Stimulated activated naive CD8-positive, alpha-beta T cell treated with anti-CD3 and anti-CD28 coated beads, Interleukin-15, amount 100 ng/mL, for 72 hours (primary cell): Measurements from ENCODE around the gene PRR3.

ENCODE experiments used
- ATAC-seq: fragments of 150-1000 bp; cut with Tn5 transposase; 2 replicates; pipeline ENCODE4 v1.10.0; 2021; ENCODE audit warnings: mild to moderate bottlenecking, moderate library complexity
- DNase-seq, 2 donors: peaks; one replicate each; pipeline ENCODE4 v3.0.0; 2021 to 2022
- H3K27ac Mint-ChIP-seq, 2 donors: one replicate each; pipeline ENCODE4 v1.8.0; 2022; ENCODE audit warnings: mild to moderate bottlenecking in 2 of 2, mixed read lengths in 2 of 2, moderate library complexity in 2 of 2
- H3K27me3 Mint-ChIP-seq: one replicate; pipeline ENCODE4 v1.8.0; 2022; ENCODE audit warnings: mixed read lengths
- H3K4me1 Mint-ChIP-seq: one replicate; pipeline ENCODE4 v1.8.0; 2022; ENCODE audit warnings: mild to moderate bottlenecking, mixed read lengths
- H3K4me3 Mint-ChIP-seq, 2 donors: one replicate each; pipeline ENCODE4 v1.8.0; 2022; ENCODE audit warnings: mild to moderate bottlenecking in 2 of 2, mixed read lengths in 2 of 2, moderate library complexity in 1 of 2
- H3K9me3 Mint-ChIP-seq, 2 donors: one replicate each; pipeline ENCODE4 v1.8.0; 2022; ENCODE audit warnings: mixed read lengths in 2 of 2

PRR3 gene

DNA sequence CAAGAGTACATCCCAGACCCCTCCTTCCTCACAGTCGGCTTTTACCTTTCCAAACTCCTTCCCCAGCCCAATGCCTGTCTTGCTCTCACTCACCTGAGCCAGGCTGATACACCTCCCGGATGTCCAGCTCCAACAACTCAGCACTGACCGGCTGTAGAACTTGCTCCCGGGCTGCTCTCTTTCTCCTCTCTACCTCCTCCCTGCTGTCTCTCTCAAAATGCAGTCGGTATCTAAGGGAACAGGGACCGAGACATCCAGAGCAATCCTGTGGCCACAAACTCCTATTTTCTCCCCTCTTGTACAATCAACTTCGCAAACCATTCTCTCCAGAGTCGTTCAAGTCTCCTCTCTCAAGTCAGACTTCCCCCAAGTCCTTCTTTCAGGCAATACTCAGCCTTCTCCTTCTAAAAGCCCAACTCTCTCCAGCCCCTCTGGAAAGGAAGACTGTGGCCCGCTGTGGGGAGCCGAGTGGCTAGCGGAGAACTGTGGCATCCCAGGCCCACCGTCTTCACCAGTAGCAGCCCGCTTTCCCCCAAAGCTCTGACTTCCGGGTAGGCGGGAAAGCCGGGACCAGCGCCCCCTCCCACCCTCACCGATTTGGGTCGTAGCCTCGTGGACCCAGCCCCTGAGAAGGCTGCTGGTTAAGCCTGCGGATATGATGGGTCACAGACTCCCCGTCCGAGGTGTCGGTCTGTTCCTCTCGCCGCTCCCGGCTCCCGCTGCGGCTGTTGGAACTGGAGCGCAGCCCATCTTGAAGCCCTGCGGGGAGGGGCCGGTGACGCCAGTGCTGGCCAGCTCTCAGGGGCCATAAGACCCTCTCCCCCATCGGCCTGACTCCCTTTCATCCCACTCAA, 1.9 kb upstream of the PRR3 start:
- H3K4me1 Mint-ChIP-seq: peaks cover 65% of the 10 kb centered on the region
- H3K9me3 Mint-ChIP-seq: no peaks in the 10 kb centered on the region
- peak overlapping the region; percentile 98 to 99 for H3K27ac Mint-ChIP-seq
- H3K4me3 Mint-ChIP-seq: peak overlapping the region; percentile 89 to 95
- ATAC-seq (no peak), DNase-seq (peak in 1 of 2 donors; percentile 16)
- H3K27me3 Mint-ChIP-seq: no peaks in the 10 kb centered on the region

DNA sequence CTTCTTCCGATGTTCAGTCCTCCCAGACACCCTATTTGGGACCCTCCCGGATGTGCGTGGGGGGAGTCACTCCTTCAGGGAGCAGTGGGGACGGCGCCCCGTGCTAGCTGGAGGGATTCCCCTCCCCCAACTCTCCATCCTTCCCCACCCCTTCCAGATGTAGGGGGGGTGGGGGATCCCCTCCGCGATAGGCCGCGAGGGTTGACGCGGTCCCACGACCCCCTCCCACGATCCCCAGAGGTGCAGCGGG, 1.4 kb upstream of the PRR3 start:
- Mint-ChIP-seq H3K27ac (peak overlapping the region; percentile 98 to 99), H3K4me1 (peaks cover 69% of the 10 kb centered on the region), H3K4me3 (peak overlapping the region; percentile 89 to 95), H3K9me3 (no peaks in the 10 kb centered on the region), H3K27me3 (no peaks in the 10 kb centered on the region)
- ATAC-seq: no peak
- no peak for DNase-seq

GRCh38 chr6:30556066-30556905, 809 bp upstream of the PRR3 start, which contains the start of gene GNL1:
TSS of gene GNL1 (minus strand) at chr6:30556489. CDS start at chr6:30556203, 286 bp downstream.
- peak within 1 kb of the TSS; percentile 89 to 95 for H3K4me3 Mint-ChIP-seq
- ATAC-seq (peak; percentile 92), DNase-seq (peak; percentile 99 to 100)
- peak within 1 kb of the TSS; percentile 98 to 99 for H3K27ac Mint-ChIP-seq
- no peaks in the 10 kb centered on the region for H3K9me3 Mint-ChIP-seq
- H3K27me3 Mint-ChIP-seq: no peaks in the 10 kb centered on the region
- peaks cover 69% of the 10 kb centered on the region for H3K4me1 Mint-ChIP-seq

- Mint-ChIP-seq H3K4me1 (peaks cover 68% of the 10 kb centered on the region), H3K27ac (peak overlapping the region; percentile 98 to 99), H3K4me3 (peak overlapping the region; percentile 89 to 95), H3K27me3 (no peaks in the 10 kb centered on the region), H3K9me3 (no peaks in the 10 kb centered on the region)
- DNase-seq: no peak
- ATAC-seq: peak; percentile 13
These were observed 537 bp downstream of the PRR3 start for GRCh38 chr6:30557683-30557981.

- H3K4me3 Mint-ChIP-seq: no peak overlapping the region
- no peaks in the 10 kb centered on the region for H3K9me3 Mint-ChIP-seq
- no peak for DNase-seq
- ATAC-seq: no peak
- no peak overlapping the region for H3K27ac Mint-ChIP-seq
- H3K27me3 Mint-ChIP-seq: no peaks in the 10 kb centered on the region
- H3K4me1 Mint-ChIP-seq: peaks cover 43% of the 10 kb centered on the region
These were observed 3.8 kb downstream of the PRR3 start for GRCh38 chr6:30560930-30561329.

DNA sequence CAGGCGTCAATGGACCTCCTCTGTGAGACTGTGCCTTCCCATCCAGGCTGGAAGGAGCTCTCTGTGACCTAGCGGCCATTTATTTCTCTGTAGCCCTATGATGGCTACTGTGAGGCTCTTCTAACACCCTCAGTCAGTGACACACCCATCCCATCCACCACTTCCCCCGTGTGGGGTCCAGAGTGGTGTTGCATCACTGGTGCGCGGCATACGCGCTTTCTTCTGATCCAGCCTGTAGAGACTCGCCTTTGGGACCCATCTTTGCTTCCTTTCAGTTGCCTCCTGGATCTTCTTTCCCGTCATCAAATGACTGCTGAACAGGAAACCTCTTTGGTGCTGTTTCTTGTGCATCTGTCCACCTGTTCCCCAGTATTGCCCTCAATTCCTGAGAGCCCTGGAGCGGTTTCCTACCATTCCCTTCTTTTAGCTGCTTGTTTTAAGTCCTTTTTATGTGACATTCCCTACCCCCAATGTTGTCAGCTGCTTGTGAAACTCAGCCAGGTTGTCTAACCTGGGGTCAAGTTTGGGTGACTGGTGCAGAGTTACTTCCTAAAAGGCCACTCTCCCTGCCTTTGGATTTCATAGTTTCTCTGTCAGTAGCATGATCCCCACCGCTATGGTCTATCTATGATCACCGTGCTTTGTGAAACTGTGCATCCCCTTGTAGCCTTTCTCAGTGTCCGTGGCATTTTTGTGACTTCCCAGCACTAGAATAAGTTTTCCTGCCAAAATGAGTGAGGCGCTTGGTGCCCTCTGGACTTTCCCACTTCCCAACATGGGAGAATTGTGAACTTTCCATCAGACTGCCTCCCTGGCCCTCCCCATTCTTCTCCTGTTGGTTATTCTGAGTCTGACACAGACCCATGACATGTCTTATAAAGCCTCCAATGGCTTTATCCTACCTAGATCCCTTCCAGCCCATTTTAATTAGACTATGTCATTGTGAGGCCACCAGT, 5.7 kb downstream of the PRR3 start:
- ATAC-seq (no peak), DNase-seq (no peak)
- H3K4me3 Mint-ChIP-seq: no peak overlapping the region
- no peak overlapping the region for H3K27ac Mint-ChIP-seq
- H3K4me1 Mint-ChIP-seq: peaks cover 43% of the 10 kb centered on the region
- no peaks in the 10 kb centered on the region for H3K9me3 Mint-ChIP-seq
- H3K27me3 Mint-ChIP-seq: no peaks in the 10 kb centered on the region

GRCh38 chr6:30564114-30564513, 7.0 kb downstream of the PRR3 start:
- DNase-seq (no peak), ATAC-seq (no peak)
- Mint-ChIP-seq H3K27me3 (no peaks in the 10 kb centered on the region), H3K4me3 (no peak overlapping the region), H3K4me1 (peaks cover 43% of the 10 kb centered on the region), H3K27ac (peak overlapping the region in 1 of 2 donors; percentile 15), H3K9me3 (no peaks in the 10 kb centered on the region)

DNA sequence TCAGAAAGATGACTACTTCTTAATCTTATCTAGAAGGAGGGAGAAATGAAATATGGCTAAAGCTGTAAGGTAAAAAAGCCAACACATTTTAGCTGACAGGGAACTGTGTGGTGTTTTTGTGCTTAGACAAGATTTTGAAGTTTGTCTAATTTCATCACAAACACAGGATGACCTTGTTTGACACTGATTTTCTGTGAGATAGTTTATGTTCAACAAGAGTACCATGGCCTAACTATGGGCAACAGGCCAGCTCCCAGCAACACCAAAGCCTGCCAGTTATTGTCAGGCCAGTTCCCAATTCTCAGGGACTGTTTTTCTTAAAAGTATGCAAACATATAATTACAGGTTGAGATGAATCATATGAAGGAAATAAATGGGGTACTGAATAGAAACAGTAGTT, 8.7 kb downstream of the PRR3 start:
- H3K27ac Mint-ChIP-seq: no peak overlapping the region
- H3K9me3 Mint-ChIP-seq: no peaks in the 10 kb centered on the region
- H3K27me3 Mint-ChIP-seq: no peaks in the 10 kb centered on the region
- ATAC-seq: no peak
- peaks cover 44% of the 10 kb centered on the region for H3K4me1 Mint-ChIP-seq
- no peak overlapping the region for H3K4me3 Mint-ChIP-seq
- DNase-seq: no peak

GRCh38 chr6:30568245-30568644, 11.2 kb downstream of the PRR3 start:
- Mint-ChIP-seq H3K4me3 (no peak overlapping the region), H3K27me3 (no peaks in the 10 kb centered on the region), H3K27ac (no peak overlapping the region), H3K9me3 (no peaks in the 10 kb centered on the region), H3K4me1 (peaks cover 57% of the 10 kb centered on the region)
- DNase-seq (peak; percentile 42 to 67), ATAC-seq (peak; percentile 76)

GRCh38 chr6:30570263-30570662, 13.2 kb downstream of the PRR3 start:
- no peaks in the 10 kb centered on the region for H3K27me3 Mint-ChIP-seq
- DNase-seq: no peak
- peaks cover 70% of the 10 kb centered on the region for H3K4me1 Mint-ChIP-seq
- peak overlapping the region; percentile 95 to 99 for H3K4me3 Mint-ChIP-seq
- no peaks in the 10 kb centered on the region for H3K9me3 Mint-ChIP-seq
- ATAC-seq: no peak
- H3K27ac Mint-ChIP-seq: peak overlapping the region in 1 of 2 donors; percentile 30

GRCh38 chr6:30570740-30571074, 13.6 kb downstream of the PRR3 start:
- H3K27ac Mint-ChIP-seq: peak overlapping the region; percentile 99 to 100
- H3K27me3 Mint-ChIP-seq: no peaks in the 10 kb centered on the region
- DNase-seq: no peak
- peak overlapping the region; percentile 95 to 99 for H3K4me3 Mint-ChIP-seq
- H3K9me3 Mint-ChIP-seq: no peaks in the 10 kb centered on the region
- H3K4me1 Mint-ChIP-seq: peaks cover 70% of the 10 kb centered on the region
- ATAC-seq: peak; percentile 25

GRCh38 chr6:30571075-30571761, 14.1 kb downstream of the PRR3 start, which contains the start of gene ABCF1:
TSS of gene ABCF1 (plus strand) at chr6:30571442. CDS start at chr6:30571488, 46 bp downstream.
- peak; percentile 99 to 100 for DNase-seq
- peaks cover 70% of the 10 kb centered on the region for H3K4me1 Mint-ChIP-seq

GRCh38 chr6:30571762-30572082, 14.6 kb downstream of the PRR3 start:
- H3K4me1 Mint-ChIP-seq: peaks cover 75% of the 10 kb centered on the region
- peak overlapping the region; percentile 99 to 100 for H3K27ac Mint-ChIP-seq
- ATAC-seq: no peak
- H3K9me3 Mint-ChIP-seq: no peaks in the 10 kb centered on the region
- no peak for DNase-seq
- H3K4me3 Mint-ChIP-seq: peak overlapping the region; percentile 95 to 99
- H3K27me3 Mint-ChIP-seq: no peaks in the 10 kb centered on the region

More at GRCh38 chr6:30571075-30571761, 14.1 kb downstream of the PRR3 start, which contains the start of gene ABCF1:
- peak; percentile 93 for ATAC-seq
- Mint-ChIP-seq H3K27ac (peak within 1 kb of the TSS; percentile 99 to 100), H3K27me3 (no peaks in the 10 kb centered on the region), H3K4me3 (peak within 1 kb of the TSS; percentile 95 to 99), H3K9me3 (no peaks in the 10 kb centered on the region)

DNA sequence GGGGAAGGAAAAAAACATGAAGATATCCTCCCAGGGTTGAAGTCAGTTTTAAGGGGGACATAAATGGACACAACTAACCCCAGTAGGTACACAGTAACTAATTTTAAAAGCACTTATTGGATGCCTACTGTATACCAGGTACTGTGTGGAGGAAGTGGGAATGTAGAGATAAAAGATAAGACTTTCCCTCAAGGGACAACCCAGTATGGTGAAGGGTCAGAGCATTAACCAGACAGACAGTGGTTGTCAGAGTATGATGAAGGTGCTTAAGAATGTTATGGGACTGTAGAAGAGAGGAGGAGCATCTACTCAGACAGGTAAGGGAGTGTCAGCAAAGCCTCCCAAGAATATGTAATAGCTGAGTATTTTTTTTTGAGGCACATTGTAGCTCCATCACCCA, 15.1 kb downstream of the PRR3 start:
- Mint-ChIP-seq H3K4me1 (peaks cover 76% of the 10 kb centered on the region), H3K4me3 (peak overlapping the region; percentile 95 to 99), H3K27ac (peak overlapping the region; percentile 99 to 100), H3K27me3 (no peaks in the 10 kb centered on the region), H3K9me3 (no peaks in the 10 kb centered on the region)
- no peak for ATAC-seq
- DNase-seq: no peak

DNA sequence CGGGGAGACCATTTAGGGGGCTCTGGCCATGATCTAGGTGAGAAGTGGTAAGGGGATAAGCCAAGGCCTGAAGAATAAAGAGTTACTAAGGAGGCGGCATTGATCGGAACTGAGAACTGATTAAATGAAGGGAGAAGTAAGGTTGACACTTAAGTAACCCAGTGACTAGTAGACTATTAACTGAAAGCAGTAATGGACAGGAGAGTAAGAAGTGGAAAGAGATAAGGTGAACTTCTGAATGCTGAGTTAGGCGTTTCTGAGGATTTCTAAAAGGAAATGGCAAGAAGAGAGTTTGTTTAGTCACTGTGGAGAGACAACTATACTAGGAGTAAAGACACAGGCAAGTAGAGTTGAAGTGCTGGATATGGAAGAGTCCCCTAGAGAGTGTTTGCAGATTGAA, 16.0 kb downstream of the PRR3 start:
- Mint-ChIP-seq H3K27ac (peak overlapping the region in 1 of 2 donors; percentile 20), H3K27me3 (no peaks in the 10 kb centered on the region)

More for the DNA sequence above, 16.0 kb downstream of the PRR3 start:
- DNase-seq: no peak
- no peaks in the 10 kb centered on the region for H3K9me3 Mint-ChIP-seq
- H3K4me3 Mint-ChIP-seq: peak overlapping the region; percentile 95 to 99
- no peak for ATAC-seq
- H3K4me1 Mint-ChIP-seq: peaks cover 78% of the 10 kb centered on the region
